Measurements from ENCODE around the gene PLA2G2F.

The PLA2G2F gene, protein sequence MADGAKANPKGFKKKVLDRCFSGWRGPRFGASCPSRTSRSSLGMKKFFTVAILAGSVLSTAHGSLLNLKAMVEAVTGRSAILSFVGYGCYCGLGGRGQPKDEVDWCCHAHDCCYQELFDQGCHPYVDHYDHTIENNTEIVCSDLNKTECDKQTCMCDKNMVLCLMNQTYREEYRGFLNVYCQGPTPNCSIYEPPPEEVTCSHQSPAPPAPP

DNA sequence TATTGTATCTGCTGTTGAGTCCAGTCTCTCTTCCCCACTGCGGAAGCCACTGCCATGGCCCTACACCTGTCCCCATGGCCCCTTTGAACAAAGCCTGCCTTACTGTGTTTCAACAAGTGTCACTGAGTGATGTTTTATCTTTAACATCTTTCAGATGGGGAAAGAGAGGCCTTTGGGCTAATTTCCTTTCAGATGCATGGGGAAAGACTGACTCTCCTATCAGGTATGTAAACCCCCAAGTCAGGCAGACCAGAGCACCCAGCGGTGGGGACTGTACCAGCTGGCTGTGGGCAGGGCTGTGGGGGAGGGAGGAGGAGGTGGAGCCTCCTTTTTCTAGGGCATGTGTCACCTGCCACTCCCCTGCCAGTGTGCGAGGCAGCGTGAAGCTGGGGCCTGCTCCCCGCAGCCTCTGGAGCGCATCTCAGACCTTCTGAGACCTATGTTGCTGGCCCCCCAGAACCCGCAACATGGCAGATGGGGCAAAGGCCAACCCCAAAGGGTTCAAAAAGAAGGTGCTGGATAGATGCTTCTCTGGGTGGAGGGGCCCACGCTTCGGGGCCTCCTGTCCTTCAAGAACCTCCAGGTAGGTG is at the start of gene PLA2G2F:
Gene PLA2G2F (plus strand): TSS at position 363 of the 590 bp plus-strand sequence. CDS start 105 bp downstream, at position 468.
- TF ChIP-seq, protein P1, sequence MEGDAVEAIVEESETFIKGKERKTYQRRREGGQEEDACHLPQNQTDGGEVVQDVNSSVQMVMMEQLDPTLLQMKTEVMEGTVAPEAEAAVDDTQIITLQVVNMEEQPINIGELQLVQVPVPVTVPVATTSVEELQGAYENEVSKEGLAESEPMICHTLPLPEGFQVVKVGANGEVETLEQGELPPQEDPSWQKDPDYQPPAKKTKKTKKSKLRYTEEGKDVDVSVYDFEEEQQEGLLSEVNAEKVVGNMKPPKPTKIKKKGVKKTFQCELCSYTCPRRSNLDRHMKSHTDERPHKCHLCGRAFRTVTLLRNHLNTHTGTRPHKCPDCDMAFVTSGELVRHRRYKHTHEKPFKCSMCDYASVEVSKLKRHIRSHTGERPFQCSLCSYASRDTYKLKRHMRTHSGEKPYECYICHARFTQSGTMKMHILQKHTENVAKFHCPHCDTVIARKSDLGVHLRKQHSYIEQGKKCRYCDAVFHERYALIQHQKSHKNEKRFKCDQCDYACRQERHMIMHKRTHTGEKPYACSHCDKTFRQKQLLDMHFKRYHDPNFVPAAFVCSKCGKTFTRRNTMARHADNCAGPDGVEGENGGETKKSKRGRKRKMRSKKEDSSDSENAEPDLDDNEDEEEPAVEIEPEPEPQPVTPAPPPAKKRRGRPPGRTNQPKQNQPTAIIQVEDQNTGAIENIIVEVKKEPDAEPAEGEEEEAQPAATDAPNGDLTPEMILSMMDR (IDR thresholded peaks at IDR 0.05; ENCODE audit: low read depth, low read length) = no peak
- Histone ChIP-seq H3K36me3 (no peaks in the 10 kb centered on the region), H3K27me3 (ENCODE audit: insufficient read depth, low read depth, severe bottlenecking) (no peaks in the 10 kb centered on the region), H3K4me3 (ENCODE audit: low read depth, low read length) (no peak within 1 kb of the TSS), H3K27ac (no peak within 1 kb of the TSS), H3K9me3 (ENCODE audit: severe bottlenecking) (no peaks in the 10 kb centered on the region)
- no peak for DNase-seq

DNA sequence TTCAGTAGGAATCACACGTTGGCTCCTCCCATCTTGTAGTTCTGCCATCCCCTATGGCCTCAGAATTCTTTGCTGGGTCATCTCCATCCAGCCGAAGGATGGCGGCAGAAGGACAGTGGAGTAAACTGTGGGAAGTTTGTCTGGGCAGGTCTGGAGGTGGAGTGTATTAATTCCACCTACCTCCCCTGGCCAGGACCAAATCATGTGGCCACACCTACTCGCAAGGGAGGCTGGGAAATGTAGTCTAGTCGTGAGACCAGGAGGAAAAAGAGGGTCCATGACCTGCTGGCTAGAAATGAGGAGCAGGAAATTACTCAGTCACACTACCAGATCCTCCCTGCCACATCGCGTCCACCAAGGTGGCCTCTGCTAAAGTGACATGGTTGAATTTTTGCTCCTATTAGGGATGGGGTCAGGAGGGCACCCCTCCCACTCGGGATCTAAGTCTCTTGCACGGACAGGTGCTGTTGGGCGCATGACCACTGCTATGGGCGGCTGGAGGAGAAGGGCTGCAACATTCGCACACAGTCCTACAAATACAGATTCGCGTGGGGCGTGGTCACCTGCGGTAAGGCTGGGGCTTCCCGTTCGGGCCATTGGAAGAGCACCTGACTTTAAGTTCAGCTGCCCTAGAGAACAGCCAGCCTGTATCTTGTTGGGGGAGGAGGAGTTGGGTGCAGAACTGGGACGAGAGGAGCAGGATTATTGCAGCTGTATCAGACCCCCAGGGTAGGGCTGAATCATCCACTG is 49.6 kb upstream of the PLA2G2F start:
- peaks cover 4% of the 10 kb centered on the region for H3K27me3 ChIP-seq (ENCODE audit: insufficient read depth, low read depth, severe bottlenecking)
- TF ChIP-seq, protein P1 (IDR thresholded peaks at IDR 0.05; ENCODE audit: low read depth, low read length) = no peak
- H3K9me3 ChIP-seq (ENCODE audit: severe bottlenecking) = no peaks in the 10 kb centered on the region
- H3K36me3 ChIP-seq = no peaks in the 10 kb centered on the region
- no peak for DNase-seq
- H3K27ac ChIP-seq = no peak overlapping the region
- no peak overlapping the region for H3K4me3 ChIP-seq (ENCODE audit: low read depth, low read length)

DNA sequence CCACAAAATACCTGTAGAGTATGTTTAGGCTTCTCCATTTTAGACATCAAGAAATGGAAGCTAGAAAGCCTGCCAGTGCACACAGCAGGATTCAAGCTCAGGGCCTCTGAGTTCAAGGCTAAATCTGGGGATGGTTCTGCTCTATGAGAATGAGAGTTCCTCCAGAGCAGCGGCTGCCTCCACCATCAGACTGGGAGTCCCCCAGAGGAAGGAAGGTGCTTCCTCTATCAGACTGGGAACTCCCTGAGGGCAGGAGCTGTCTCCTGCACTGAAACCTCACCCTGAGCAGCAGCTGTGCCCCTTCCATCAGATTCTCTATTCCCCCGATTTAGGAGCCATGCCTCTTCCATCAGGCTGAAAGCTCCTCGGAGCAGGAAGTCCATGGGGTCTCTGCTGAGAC is 49.0 kb upstream of the PLA2G2F start:
- no peak for DNase-seq
- TF ChIP-seq, protein P1 (IDR thresholded peaks at IDR 0.05; ENCODE audit: low read depth, low read length) = no peak
- H3K27me3 ChIP-seq (ENCODE audit: insufficient read depth, low read depth, severe bottlenecking) = peaks cover 4% of the 10 kb centered on the region
- no peak overlapping the region for H3K27ac ChIP-seq
- H3K9me3 ChIP-seq (ENCODE audit: severe bottlenecking) = no peaks in the 10 kb centered on the region
- no peaks in the 10 kb centered on the region for H3K36me3 ChIP-seq
- H3K4me3 ChIP-seq (ENCODE audit: low read depth, low read length) = no peak overlapping the region

DNA sequence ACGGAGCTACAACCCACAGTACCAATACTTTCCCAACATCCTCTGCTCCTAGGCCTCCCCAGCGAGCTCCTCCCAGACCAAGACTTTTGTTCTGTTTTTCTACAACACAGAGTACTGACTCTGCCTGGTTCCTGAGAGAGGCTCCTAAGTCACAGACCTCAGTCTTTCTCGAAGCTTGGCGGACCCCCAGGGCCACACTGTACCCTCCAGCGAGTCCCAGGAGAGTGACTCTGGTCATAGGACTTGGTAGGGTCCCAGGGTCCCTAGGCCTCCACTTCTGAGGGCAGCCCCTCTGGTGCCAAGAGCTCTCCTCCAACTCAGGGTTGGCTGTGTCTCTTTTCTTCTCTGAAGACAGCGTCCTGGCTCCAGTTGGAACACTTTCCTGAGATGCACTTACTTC is 48.5 kb upstream of the PLA2G2F start:
- Histone ChIP-seq H3K4me3 (ENCODE audit: low read depth, low read length) (no peak overlapping the region), H3K27ac (no peak overlapping the region), H3K27me3 (ENCODE audit: insufficient read depth, low read depth, severe bottlenecking) (peaks cover 4% of the 10 kb centered on the region), H3K36me3 (no peaks in the 10 kb centered on the region), H3K9me3 (ENCODE audit: severe bottlenecking) (no peaks in the 10 kb centered on the region)
- TF ChIP-seq, protein P1 (IDR thresholded peaks at IDR 0.05; ENCODE audit: low read depth, low read length) = no peak
- DNase-seq = no peak

DNA sequence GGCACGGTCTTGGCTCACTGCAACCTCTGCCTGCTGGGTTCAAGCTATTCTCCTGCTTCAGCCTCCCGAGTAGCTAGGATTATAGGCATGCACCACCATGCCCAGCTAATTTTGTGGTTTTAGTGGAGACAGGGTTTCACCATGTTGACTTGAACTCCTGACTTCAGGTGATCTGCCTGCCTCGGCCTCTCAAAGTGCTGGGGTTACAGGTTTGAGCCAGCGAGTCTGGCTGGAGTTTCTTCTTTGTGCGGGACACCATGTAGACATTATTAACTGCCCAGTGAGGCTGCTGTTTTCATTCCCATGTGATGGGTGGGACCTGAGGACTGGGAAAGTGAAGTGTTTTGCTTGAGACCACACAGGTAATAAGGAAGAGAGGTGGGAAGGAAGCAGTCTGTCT is 45.8 kb upstream of the PLA2G2F start:
- H3K9me3 ChIP-seq (ENCODE audit: severe bottlenecking) = peaks cover 13% of the 10 kb centered on the region
- H3K4me3 ChIP-seq (ENCODE audit: low read depth, low read length) = no peak overlapping the region
- no peaks in the 10 kb centered on the region for H3K36me3 ChIP-seq
- no peak for DNase-seq
- peaks cover 4% of the 10 kb centered on the region for H3K27me3 ChIP-seq (ENCODE audit: insufficient read depth, low read depth, severe bottlenecking)
- TF ChIP-seq, protein P1 (IDR thresholded peaks at IDR 0.05; ENCODE audit: low read depth, low read length) = no peak
- no peak overlapping the region for H3K27ac ChIP-seq

Measured in WERI-Rb-1 (cell line).